HCT116 (cell line): ENCODE data around the gene NID2. TPM values are rescaled to one million over a fixed set of nuclear protein-coding genes. Genes with fewer than 3 reads are reported as not detected.

ENCODE experiments used
- ATAC-seq: fragments of 200-7000 bp; cut with Tn5 transposase; 2 replicates; pipeline ENCODE4 v1.9.1; 2020; ENCODE audit warnings: mild to moderate bottlenecking, moderate library complexity
- BruUV-seq: library from RNA; stranded (reverse); fragments of 400-500 nt; replicated peaks from 2 replicates; lab custom pipeline; 2021; lab: Mats Ljungman, UMichigan
- CTCF ChIA-PET: fragments of 300-600 bp; sonication (Branson Sonifier 250); formaldehyde crosslinking; loops from one replicate; lab custom pipeline; 2021; ENCODE audit warnings: antibody characterized with exemption; lab: Charles Lee
- POLR2A ChIA-PET: fragments of 300-600, 350-600 bp; sonication (Branson Sonifier 250); formaldehyde crosslinking; loops from one replicate; lab custom pipeline; 2021; ENCODE audit warnings: antibody characterized with exemption; lab: Charles Lee
- RAD21 ChIA-PET, 2 experiments: fragments of 300-600 bp; sonication (Branson Sonifier 250); formaldehyde crosslinking; loops; one replicate each; lab custom pipeline; 2023; ENCODE audit warnings: low total read pairs in 2 of 2; ENCODE audit not compliant: uncharacterized antibody in 2 of 2, unreplicated experiment in 2 of 2, low non-redundant PET in 1 of 2; lab: Charles Lee
- DNase-seq: peaks from one replicate; pipeline ENCODE4 v3.0.0-alpha.2; 2010; ENCODE audit warnings: low read depth, low spot score
- H2AFZ ChIP-seq: fragments of 200-600 bp; shearing (Covaris generic), sonication (generic); 2 replicates; pipeline ENCODE4 v1.6.1; 2017; ENCODE audit warnings: low read depth, mixed run types, mixed read lengths, antibody characterized with exemption, low read length; ENCODE audit not compliant: poor library complexity, severe bottlenecking
- H3K27ac ChIP-seq: 2 replicates; pipeline ENCODE4 v1.5.1; 2012; ENCODE audit warnings: low read depth, low read length
- H3K27me3 ChIP-seq: fragments of 200-600 bp; sonication (generic); 2 replicates; pipeline ENCODE4 v1.6.1; 2016; ENCODE audit warnings: mixed run types, low read length, mixed read lengths; ENCODE audit not compliant: insufficient read depth
- H3K36me3 ChIP-seq, 2 experiments: fragments of 200-500 bp in 1 of 2; fragments of 200-600 bp in 1 of 2; sonication (Bioruptor generic) in 1 of 2; sonication (generic) in 1 of 2; 2 replicates each; pipeline versions ENCODE4 v1.5.1 to v1.6.1; 2014 to 2016; ENCODE audit warnings: low read length in 2 of 2, inconsistent platforms in 1 of 2, mixed read lengths in 1 of 2, mixed run types in 1 of 2; ENCODE audit not compliant: insufficient read depth in 2 of 2, control insufficient read depth in 1 of 2
- H3K4me1 ChIP-seq, 2 experiments: fragments of 200-600 bp in 1 of 2; sonication (generic) in 1 of 2; 2 replicates each; pipeline versions ENCODE4 v1.5.1 to v1.6.1; 2012 to 2017; ENCODE audit warnings: low read length in 2 of 2, inconsistent platforms in 1 of 2, mild to moderate bottlenecking in 1 of 2, mixed read lengths in 1 of 2, mixed run types in 1 of 2, moderate library complexity in 1 of 2; ENCODE audit not compliant: insufficient read depth in 2 of 2, control insufficient read depth in 1 of 2
- H3K4me2 ChIP-seq: fragments of 200-600 bp; sonication (generic); 2 replicates; pipeline ENCODE4 v1.6.1; 2017; ENCODE audit warnings: mixed run types, low read length, mixed read lengths
- H3K4me3 ChIP-seq, 2 experiments: fragments of 200-600 bp in 1 of 2; sonication (generic) in 1 of 2; replicated peaks in 1 of 2; 2 replicates each; pipeline ENCODE4 v1.5.1; 2011 to 2016; ENCODE audit warnings: low read length in 2 of 2, control low read depth in 1 of 2, low read depth in 1 of 2, mild to moderate bottlenecking in 1 of 2, mixed read lengths in 1 of 2, mixed run types in 1 of 2
- H3K79me2 ChIP-seq: fragments of 200-600 bp; sonication (generic); 2 replicates; pipeline ENCODE4 v1.6.1; 2017; ENCODE audit warnings: mild to moderate bottlenecking, mixed run types, low read length, moderate library complexity, mixed read lengths; ENCODE audit not compliant: insufficient read depth
- H3K9ac ChIP-seq: fragments of 200-600 bp; sonication (generic); 2 replicates; pipeline ENCODE4 v1.6.1; 2016; ENCODE audit warnings: low read length, mixed read lengths
- H3K9me2 ChIP-seq: fragments of 200-600 bp; sonication (generic), shearing (Covaris generic); 2 replicates; pipeline ENCODE4 v1.6.1; 2017; ENCODE audit warnings: mixed run types, mild to moderate bottlenecking, moderate library complexity; ENCODE audit not compliant: insufficient read depth
- H3K9me3 ChIP-seq, 2 experiments: fragments of 200-500 bp in 1 of 2; fragments of 200-600 bp in 1 of 2; sonication (Bioruptor generic) in 1 of 2; sonication (generic) in 1 of 2; 2 replicates each; pipeline ENCODE4 v1.6.1; 2014 to 2017; ENCODE audit warnings: low read length in 2 of 2, mixed read lengths in 2 of 2, inconsistent platforms in 1 of 2, low read depth in 1 of 2, mild to moderate bottlenecking in 1 of 2, mixed run types in 1 of 2, moderate library complexity in 1 of 2; ENCODE audit not compliant: control insufficient read depth in 1 of 2, insufficient read depth in 1 of 2
- H4K20me1 ChIP-seq: fragments of 200-600 bp; sonication (generic), shearing (Covaris generic); 2 replicates; pipeline ENCODE4 v1.6.1; 2017; ENCODE audit warnings: mixed run types, mild to moderate bottlenecking, moderate library complexity; ENCODE audit not compliant: insufficient read depth
- CTCF ChIP-seq, 3 experiments: fragments of 200-600 bp in 1 of 3; sonication (generic) in 1 of 3; IDR thresholded peaks in 2 of 3; conservative IDR thresholded peaks in 1 of 3; 2 replicates each; pipeline ENCODE4 v1.5.1; 2012 to 2017; ENCODE audit warnings: low read depth in 2 of 3, low read length in 2 of 3, antibody characterized with exemption in 1 of 3, borderline replicate concordance in 1 of 3, control low read depth in 1 of 3, mild to moderate bottlenecking in 1 of 3, mixed read lengths in 1 of 3, mixed run types in 1 of 3, moderate library complexity in 1 of 3; ENCODE audit not compliant: insufficient read depth in 1 of 3
- EGR1 ChIP-seq: IDR thresholded peaks from 2 replicates; pipeline ENCODE4 v1.6.1; 2012; ENCODE audit warnings: low read depth
- ELF1 ChIP-seq: IDR thresholded peaks from 2 replicates; pipeline ENCODE4 v1.6.1; 2012; ENCODE audit warnings: low read depth, borderline replicate concordance
- EZH2 ChIP-seq: fragments of 200-600 bp; sonication (generic); IDR thresholded peaks from 2 replicates; pipeline ENCODE4 v1.6.1; 2017; ENCODE audit warnings: antibody characterized with exemption, mixed run types
- EZH2phosphoT487 ChIP-seq: fragments of 200-600 bp; IDR thresholded peaks from 2 replicates; pipeline ENCODE4 v1.6.1; 2018; ENCODE audit warnings: antibody characterized with exemption, borderline replicate concordance
- FOSL1 ChIP-seq: IDR thresholded peaks from 2 replicates; pipeline ENCODE4 v1.6.1; 2012; ENCODE audit warnings: low read depth
- JUND ChIP-seq: IDR thresholded peaks from 2 replicates; pipeline ENCODE4 v1.6.1; 2012
- MAX ChIP-seq: IDR thresholded peaks from 2 replicates; pipeline ENCODE4 v1.6.1; 2012
- SIN3A ChIP-seq: IDR thresholded peaks from 2 replicates; pipeline ENCODE4 v1.6.1; 2012; ENCODE audit warnings: low read depth
- SP1 ChIP-seq: IDR thresholded peaks from 2 replicates; pipeline ENCODE4 v1.6.1; 2012; ENCODE audit warnings: low read depth
- TCF7L2 ChIP-seq: IDR thresholded peaks from 2 replicates; pipeline ENCODE4 v1.7.0; 2011; ENCODE audit warnings: borderline replicate concordance, inconsistent platforms; ENCODE audit not compliant: insufficient read depth, insufficient read length; ENCODE audit errors: extremely low read depth
- ZBTB33 ChIP-seq: IDR thresholded peaks from 2 replicates; pipeline ENCODE4 v1.6.1; 2011; ENCODE audit warnings: mild to moderate bottlenecking, low read length, moderate library complexity; ENCODE audit not compliant: insufficient replicate concordance; ENCODE audit errors: extremely low read depth
- ZFX ChIP-seq: fragments of 450-650 bp; IDR thresholded peaks from 2 replicates; pipeline ENCODE4 v1.6.1; 2017
- ZNF274 ChIP-seq: fragments of 200-500 bp; sonication (Bioruptor generic); IDR thresholded peaks from 2 replicates; pipeline ENCODE4 v1.6.1; 2014; ENCODE audit warnings: mild to moderate bottlenecking, low read depth, low read length, inconsistent platforms
- intact Hi-C: fragments of 100-400 bp; cut with micrococcal nuclease; formaldehyde crosslinking; loops from 2 replicates; pipeline ENCODE4 v1.10.0; 2022
- total RNA-seq: library from RNA; stranded (reverse); gene quantifications from one replicate; pipeline ENCODE4 v1.2.1, GENCODE V29; 2021; ENCODE audit not compliant: unreplicated experiment
- TF ChIP-seq, protein P1 (sequence below): IDR thresholded peaks from 2 replicates; pipeline ENCODE4 v1.6.1; 2012
- TF ChIP-seq, protein P2 (sequence below): IDR thresholded peaks from 2 replicates; pipeline ENCODE4 v1.6.1; 2012; ENCODE audit warnings: low read depth

Gene NID2
- total RNA-seq, 1 experiment from 2014 or later: 0.84 TPM

DNA sequence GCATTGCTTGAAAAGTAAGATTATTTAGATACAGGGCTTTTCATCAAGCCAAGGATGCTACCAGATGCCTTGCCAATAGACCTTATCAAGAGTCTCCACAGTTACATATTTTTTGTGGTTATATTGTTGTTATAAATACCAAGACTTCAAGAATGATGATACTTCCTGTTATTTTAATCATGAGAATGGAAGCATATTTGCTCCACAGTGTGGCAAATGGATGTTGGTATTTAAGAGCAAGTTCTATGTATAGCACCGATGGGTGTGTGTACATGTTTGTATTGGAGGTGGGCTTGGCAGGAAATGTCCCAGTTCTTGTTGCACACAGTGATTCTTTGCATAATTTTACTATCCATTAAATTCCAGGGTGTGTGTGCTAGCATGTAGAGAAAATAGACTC, 4.4 kb upstream of the NID2 start (continued):
- TF ChIP-seq FOSL1: no peak
- TF ChIP-seq EZH2: no peak
- TF ChIP-seq ELF1: no peak
- TF ChIP-seq EZH2phosphoT487: no peak

DNA sequence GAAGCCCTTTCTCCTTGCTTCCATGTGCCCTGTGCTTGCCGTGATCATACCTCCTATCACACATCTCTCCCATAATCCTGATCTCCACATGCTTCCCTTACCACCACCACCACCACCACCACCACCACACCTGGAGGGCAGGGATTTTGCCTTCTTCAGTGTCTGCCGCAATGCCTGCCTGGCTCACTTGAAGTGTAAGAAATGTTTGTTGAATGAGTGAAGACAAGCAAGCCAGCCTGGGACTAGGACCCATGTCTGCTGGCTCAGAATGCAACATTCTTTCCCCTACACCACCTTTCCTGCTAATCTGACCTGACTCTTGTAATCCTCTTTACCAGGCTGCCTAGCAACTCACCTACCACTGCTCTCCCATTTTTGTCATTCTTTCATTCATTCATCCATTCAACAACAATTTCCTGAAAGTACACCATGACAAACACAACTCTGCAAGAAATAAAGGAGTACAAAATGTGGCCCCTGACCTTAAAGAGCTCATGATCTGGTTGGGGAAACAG, 3.5 kb upstream of the NID2 start:
- H2AFZ ChIP-seq: no peak overlapping the region
- H4K20me1 ChIP-seq: no peaks in the 10 kb centered on the region
- ATAC-seq (no peak), DNase-seq (no peak)
- no peak overlapping the region for H3K4me3 ChIP-seq
- no peaks in the 10 kb centered on the region for H3K9me3 ChIP-seq
- peaks cover 0 to 5% of the 10 kb centered on the region in 2 experiments; a peak in 1 of 4 replicates for H3K4me1 ChIP-seq
- H3K4me2 ChIP-seq: no peak overlapping the region
- H3K27me3 ChIP-seq: peaks cover 4% of the 10 kb centered on the region; the same call in 1 of the 2 replicates
- TF ChIP-seq CTCF (IDR thresholded peaks at IDR 0.05 in 2 of 3, conservative IDR thresholded peaks at IDR 0.05 in 1 of 3; ENCODE audit: borderline replicate concordance in 1 of 3, insufficient read depth in 1 of 3, low read depth in 2 of 3, low read length in 2 of 3) (no peak), EZH2 (no peak), EGR1 (no peak), ZBTB33 (no peak), SIN3A (no peak), ZNF274 (no peak), FOSL1 (no peak), EZH2phosphoT487 (no peak), MAX (no peak), SP1 (no peak), JUND (no peak), TCF7L2 (no peak), ZFX (no peak)
- TF ChIP-seq, protein P1, sequence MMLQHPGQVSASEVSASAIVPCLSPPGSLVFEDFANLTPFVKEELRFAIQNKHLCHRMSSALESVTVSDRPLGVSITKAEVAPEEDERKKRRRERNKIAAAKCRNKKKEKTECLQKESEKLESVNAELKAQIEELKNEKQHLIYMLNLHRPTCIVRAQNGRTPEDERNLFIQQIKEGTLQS: no peak
- TF ChIP-seq, protein P2, sequence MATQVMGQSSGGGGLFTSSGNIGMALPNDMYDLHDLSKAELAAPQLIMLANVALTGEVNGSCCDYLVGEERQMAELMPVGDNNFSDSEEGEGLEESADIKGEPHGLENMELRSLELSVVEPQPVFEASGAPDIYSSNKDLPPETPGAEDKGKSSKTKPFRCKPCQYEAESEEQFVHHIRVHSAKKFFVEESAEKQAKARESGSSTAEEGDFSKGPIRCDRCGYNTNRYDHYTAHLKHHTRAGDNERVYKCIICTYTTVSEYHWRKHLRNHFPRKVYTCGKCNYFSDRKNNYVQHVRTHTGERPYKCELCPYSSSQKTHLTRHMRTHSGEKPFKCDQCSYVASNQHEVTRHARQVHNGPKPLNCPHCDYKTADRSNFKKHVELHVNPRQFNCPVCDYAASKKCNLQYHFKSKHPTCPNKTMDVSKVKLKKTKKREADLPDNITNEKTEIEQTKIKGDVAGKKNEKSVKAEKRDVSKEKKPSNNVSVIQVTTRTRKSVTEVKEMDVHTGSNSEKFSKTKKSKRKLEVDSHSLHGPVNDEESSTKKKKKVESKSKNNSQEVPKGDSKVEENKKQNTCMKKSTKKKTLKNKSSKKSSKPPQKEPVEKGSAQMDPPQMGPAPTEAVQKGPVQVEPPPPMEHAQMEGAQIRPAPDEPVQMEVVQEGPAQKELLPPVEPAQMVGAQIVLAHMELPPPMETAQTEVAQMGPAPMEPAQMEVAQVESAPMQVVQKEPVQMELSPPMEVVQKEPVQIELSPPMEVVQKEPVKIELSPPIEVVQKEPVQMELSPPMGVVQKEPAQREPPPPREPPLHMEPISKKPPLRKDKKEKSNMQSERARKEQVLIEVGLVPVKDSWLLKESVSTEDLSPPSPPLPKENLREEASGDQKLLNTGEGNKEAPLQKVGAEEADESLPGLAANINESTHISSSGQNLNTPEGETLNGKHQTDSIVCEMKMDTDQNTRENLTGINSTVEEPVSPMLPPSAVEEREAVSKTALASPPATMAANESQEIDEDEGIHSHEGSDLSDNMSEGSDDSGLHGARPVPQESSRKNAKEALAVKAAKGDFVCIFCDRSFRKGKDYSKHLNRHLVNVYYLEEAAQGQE: no peak
- no peaks in the 10 kb centered on the region for H3K79me2 ChIP-seq
- H3K27ac ChIP-seq: no peak overlapping the region
- CTCF ChIA-PET: interaction anchor here (1.3 to 2.2 kb wide), 2 partner anchors 9 to 53 kb away, joined by 3 to 5 read pairs; no protein-coding TSS in a partner anchor
- POLR2A ChIA-PET: no interaction called here
- no peaks in the 10 kb centered on the region for H3K9me2 ChIP-seq
- RAD21 ChIA-PET: interaction anchor here in 1 of 2 experiments (0.6 kb wide), 1 partner anchor 28 kb away, joined by 3 read pairs; no protein-coding TSS in a partner anchor
- BruUV-seq: no TSS peak
- H3K36me3 ChIP-seq: no peaks in the 10 kb centered on the region
- no peak overlapping the region for H3K9ac ChIP-seq
- intact Hi-C loops: no loop called here
